HCT116 (cell line): ENCODE measurements around the gene SFTPA1.

ENCODE experiments used
- CTCF ChIP-seq, 3 experiments: fragments of 200-600 bp in 1 of 3; sonication (generic) in 1 of 3; IDR thresholded peaks in 2 of 3; conservative IDR thresholded peaks in 1 of 3; 2 replicates each; pipeline ENCODE4 v1.5.1; 2012 to 2017; ENCODE audit warnings: low read depth in 2 of 3, low read length in 2 of 3, antibody characterized with exemption in 1 of 3, borderline replicate concordance in 1 of 3, control low read depth in 1 of 3, mild to moderate bottlenecking in 1 of 3, mixed read lengths in 1 of 3, mixed run types in 1 of 3, moderate library complexity in 1 of 3; ENCODE audit not compliant: insufficient read depth in 1 of 3
- POLR2A ChIP-seq: IDR thresholded peaks from 2 replicates; pipeline ENCODE4 v1.7.0; 2011; ENCODE audit warnings: borderline replicate concordance; ENCODE audit not compliant: insufficient read depth, insufficient read length; ENCODE audit errors: extremely low read depth
- POLR2AphosphoS5 ChIP-seq: IDR thresholded peaks from 2 replicates; pipeline ENCODE4 v1.6.1; 2011; ENCODE audit warnings: mild to moderate bottlenecking, low read depth, low read length, moderate library complexity
- RAD21 ChIP-seq: IDR thresholded peaks from 2 replicates; pipeline ENCODE4 v1.6.1; 2012; ENCODE audit warnings: low read depth, mild to moderate bottlenecking
- REST ChIP-seq: IDR thresholded peaks from 2 replicates; pipeline ENCODE4 v1.6.1; 2012; ENCODE audit warnings: low read depth
- SIN3A ChIP-seq: IDR thresholded peaks from 2 replicates; pipeline ENCODE4 v1.6.1; 2012; ENCODE audit warnings: low read depth
- TCF7L2 ChIP-seq: IDR thresholded peaks from 2 replicates; pipeline ENCODE4 v1.7.0; 2011; ENCODE audit warnings: borderline replicate concordance, inconsistent platforms; ENCODE audit not compliant: insufficient read depth, insufficient read length; ENCODE audit errors: extremely low read depth
- YY1 ChIP-seq: IDR thresholded peaks from 2 replicates; pipeline ENCODE4 v1.6.1; 2011; ENCODE audit warnings: low read length, low read depth, moderate library complexity, mild to moderate bottlenecking; ENCODE audit not compliant: insufficient replicate concordance; ENCODE audit errors: extremely low read depth
- TF ChIP-seq, protein P1 (sequence below): IDR thresholded peaks from 2 replicates; pipeline ENCODE4 v1.6.1; 2012

- TF ChIP-seq, protein P1, sequence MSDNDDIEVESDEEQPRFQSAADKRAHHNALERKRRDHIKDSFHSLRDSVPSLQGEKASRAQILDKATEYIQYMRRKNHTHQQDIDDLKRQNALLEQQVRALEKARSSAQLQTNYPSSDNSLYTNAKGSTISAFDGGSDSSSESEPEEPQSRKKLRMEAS: no peak
- TF ChIP-seq YY1 (no peak), SIN3A (no peak), POLR2A (no peak), REST (no peak), CTCF (IDR thresholded peaks at IDR 0.05 in 2 of 3, conservative IDR thresholded peaks at IDR 0.05 in 1 of 3; ENCODE audit: borderline replicate concordance in 1 of 3, insufficient read depth in 1 of 3, low read depth in 2 of 3, low read length in 2 of 3) (no peak), RAD21 (no peak), POLR2AphosphoS5 (no peak), TCF7L2 (no peak)
Observed at GRCh38 chr10:79561257-79561656, 49.5 kb upstream of the SFTPA1 start.
